Measurements from ENCODE around the gene PTN. TPM values are rescaled to one million over a fixed set of nuclear protein-coding genes. Genes with fewer than 3 reads are reported as not detected.
"Not testable (repeated sequence)": the region's sequence is repeated elsewhere in the genome, so short reads cannot be mapped to it uniquely, and the experiment has no call there.

PTN gene
- total RNA-seq, 1 donor from 2014 or later, result not detected

DNA sequence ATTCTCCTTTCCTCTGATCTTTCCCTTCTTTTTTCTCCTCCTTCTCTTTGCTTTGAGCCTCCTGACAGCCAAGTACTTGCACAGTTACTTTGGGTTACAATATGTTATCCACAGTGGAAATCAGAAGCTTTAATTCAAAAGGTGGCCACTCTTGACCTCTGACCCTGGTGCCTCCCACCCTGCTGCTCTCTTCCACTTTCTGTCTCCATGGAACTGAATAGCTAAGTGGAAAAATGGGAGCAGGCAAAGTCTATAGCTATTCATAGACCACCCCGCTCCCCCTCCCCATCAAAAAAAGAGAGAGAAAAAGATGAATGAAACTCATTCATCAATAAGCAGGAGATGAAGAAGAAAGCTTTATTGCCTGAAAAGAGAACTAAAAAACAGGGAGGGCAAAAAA, 39.4 kb downstream of the PTN start:
- no peaks in the 10 kb centered on the region for H3K4me1 Mint-ChIP-seq
- no peaks in the 10 kb centered on the region for H3K36me3 Mint-ChIP-seq (ENCODE audit: low read depth)
- intact Hi-C loops (cut with micrococcal nuclease), result no loop called here
- DNase-seq, result no peak
- no peaks in the 10 kb centered on the region for H3K27me3 Mint-ChIP-seq
- no peaks in the 10 kb centered on the region for H3K9me3 Mint-ChIP-seq
- H3K27ac Mint-ChIP-seq, result no peak overlapping the region
- no peak overlapping the region for H3K4me3 Mint-ChIP-seq

DNA sequence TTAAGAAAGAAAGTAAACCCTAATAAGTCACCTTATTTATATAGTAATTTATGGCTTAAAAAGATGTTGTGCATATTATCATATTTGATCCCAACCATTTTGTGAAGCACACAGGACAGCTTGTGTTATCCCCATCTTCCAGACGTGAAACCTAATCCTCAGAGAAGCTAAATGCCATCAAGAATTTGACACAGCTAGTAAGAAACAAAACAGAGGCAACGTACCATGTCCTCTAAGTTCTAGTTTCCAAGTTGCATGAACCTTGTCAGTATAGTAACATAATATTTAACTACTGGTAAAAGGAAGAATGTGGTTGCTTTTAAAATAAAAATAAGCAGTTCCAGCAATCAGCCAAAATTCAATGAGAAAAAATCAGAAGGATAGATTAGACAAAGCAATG, 41.5 kb downstream of the PTN start:
- H3K27me3 Mint-ChIP-seq, result no peaks in the 10 kb centered on the region
- H3K9me3 Mint-ChIP-seq, result no peaks in the 10 kb centered on the region
- no peaks in the 10 kb centered on the region for H3K4me1 Mint-ChIP-seq
- intact Hi-C loops (cut with micrococcal nuclease), result no loop called here
- H3K27ac Mint-ChIP-seq, result no peak overlapping the region
- no peak for DNase-seq
- no peaks in the 10 kb centered on the region for H3K36me3 Mint-ChIP-seq (ENCODE audit: low read depth)
- H3K4me3 Mint-ChIP-seq, result no peak overlapping the region

DNA sequence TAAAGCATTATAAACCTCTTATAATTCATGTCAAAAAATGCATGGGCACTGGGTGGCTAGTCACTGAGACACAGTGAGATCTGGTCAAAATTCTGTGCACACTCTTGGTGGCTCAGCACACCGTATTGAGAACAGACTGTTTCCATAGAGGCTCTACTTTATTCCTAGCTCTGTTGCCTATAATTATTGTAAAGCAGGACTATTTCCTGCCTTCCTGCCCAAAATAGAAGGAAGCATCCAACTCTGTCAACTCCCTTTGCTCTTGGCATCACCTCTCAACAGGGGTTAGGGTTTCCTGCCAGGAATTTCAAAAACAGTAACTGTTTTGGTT, 45.1 kb downstream of the PTN start:
- Mint-ChIP-seq H3K9me3 (no peaks in the 10 kb centered on the region), H3K27me3 (no peaks in the 10 kb centered on the region), H3K36me3 (ENCODE audit: low read depth) (no peaks in the 10 kb centered on the region), H3K4me3 (no peak overlapping the region), H3K27ac (no peak overlapping the region), H3K4me1 (no peaks in the 10 kb centered on the region)
- no peak for DNase-seq
- intact Hi-C loops (cut with micrococcal nuclease), result no loop called here

DNA sequence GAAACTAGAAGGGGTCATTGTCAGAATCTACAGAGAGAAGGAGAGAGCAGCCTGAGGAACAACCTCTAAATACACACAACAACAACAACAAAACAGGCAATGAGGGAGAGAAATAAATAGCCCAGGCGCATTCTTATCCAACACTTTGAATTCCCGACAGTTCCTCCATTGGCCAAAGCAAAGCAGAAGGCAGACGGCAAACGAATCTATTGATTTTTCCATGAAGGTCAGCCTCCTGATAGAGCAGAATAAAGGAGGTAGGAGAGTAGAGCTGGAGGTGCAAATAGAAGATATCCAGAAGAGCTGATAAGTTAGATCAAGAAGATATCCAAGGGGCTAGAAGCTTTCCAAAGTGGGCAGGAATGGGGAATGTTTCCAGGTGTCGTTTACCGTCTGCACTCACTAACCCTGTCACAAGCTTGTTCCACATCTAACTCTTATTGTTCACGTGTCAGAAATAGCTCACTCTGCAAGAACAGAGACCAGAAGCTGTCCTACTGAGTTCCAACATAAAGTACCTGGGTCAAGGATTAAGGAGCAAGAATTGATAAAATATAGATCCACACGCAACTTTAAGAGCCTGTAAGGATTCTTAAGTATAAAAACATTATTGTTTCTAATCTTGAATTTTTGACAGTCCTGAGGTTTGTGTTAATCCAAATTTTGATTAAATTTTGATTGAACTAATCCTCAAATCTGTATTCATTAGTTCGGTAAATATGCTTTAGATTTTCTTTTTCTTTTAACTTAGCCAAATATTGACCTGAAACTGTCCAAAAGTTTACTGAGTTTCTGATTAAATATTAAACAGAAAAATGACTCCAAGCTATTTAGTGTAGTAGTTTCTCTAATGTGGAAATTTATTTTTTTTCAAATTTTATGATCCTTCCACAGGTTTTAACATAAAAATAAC, 45.7 kb downstream of the PTN start:
- no peaks in the 10 kb centered on the region for H3K36me3 Mint-ChIP-seq (ENCODE audit: low read depth)
- no peaks in the 10 kb centered on the region for H3K4me1 Mint-ChIP-seq
- peaks cover 3% of the 10 kb centered on the region for H3K9me3 Mint-ChIP-seq
- H3K27me3 Mint-ChIP-seq, result no peaks in the 10 kb centered on the region
- intact Hi-C loops (cut with micrococcal nuclease), result no loop called here
- no peak for DNase-seq
- no peak overlapping the region for H3K27ac Mint-ChIP-seq
- no peak overlapping the region for H3K4me3 Mint-ChIP-seq

DNA sequence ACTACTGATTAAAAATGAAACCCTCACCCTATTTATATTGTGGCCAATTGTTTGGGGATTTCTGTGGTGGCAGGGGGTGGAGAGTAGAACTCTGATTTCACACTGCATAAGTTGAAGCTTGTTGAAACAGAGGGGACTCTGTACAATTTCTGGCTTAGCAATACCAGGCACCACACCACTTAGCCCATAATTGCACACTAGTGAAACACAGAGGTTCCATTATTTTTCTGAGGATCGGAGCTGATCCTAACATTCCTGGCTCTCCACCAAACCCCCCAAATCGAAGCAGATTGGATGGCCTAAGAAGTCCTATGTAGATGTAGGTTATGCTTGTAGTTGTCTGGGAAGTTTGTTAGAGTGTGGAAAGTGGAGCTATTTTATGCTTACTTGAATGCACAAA, 47.0 kb downstream of the PTN start:
- DNase-seq, result no peak
- H3K9me3 Mint-ChIP-seq, result peaks cover 3% of the 10 kb centered on the region
- no peak overlapping the region for H3K4me3 Mint-ChIP-seq
- H3K4me1 Mint-ChIP-seq, result no peaks in the 10 kb centered on the region
- H3K36me3 Mint-ChIP-seq (ENCODE audit: low read depth), result no peaks in the 10 kb centered on the region
- intact Hi-C loops (cut with micrococcal nuclease), result no loop called here
- no peaks in the 10 kb centered on the region for H3K27me3 Mint-ChIP-seq
- H3K27ac Mint-ChIP-seq, result no peak overlapping the region

DNA sequence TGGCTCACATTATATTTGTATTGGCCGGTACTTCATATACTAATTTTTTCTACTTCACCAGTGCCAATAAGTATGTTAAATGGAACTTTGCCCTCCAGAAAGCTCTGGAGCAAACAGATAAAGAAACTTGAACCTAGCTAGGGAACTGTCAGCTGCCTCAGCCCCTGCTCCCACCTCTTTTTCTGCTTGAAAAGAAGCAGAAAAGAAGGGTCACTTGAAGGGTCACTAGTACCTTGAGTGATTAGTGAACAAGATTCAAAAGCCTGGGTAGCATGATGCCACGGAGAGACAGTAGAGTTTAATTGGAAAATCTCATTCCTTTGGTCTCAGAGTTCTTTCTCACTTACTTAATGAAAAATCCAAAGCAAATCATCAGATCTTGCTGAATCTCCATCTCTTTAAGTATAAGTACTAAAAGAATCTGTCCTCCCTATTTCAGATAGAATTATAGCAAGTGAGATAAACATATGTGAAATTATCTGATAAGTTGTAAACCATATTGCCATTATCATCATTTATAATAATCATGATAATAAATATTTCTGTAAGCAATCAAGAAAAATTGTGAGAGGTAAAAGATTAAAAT, 47.7 kb downstream of the PTN start:
- DNase-seq, result no peak
- H3K36me3 Mint-ChIP-seq (ENCODE audit: low read depth), result no peaks in the 10 kb centered on the region
- no peak overlapping the region for H3K27ac Mint-ChIP-seq
- intact Hi-C loops (cut with micrococcal nuclease), result no loop called here
- peaks cover 3% of the 10 kb centered on the region for H3K9me3 Mint-ChIP-seq
- no peak overlapping the region for H3K4me3 Mint-ChIP-seq
- no peaks in the 10 kb centered on the region for H3K27me3 Mint-ChIP-seq
- no peaks in the 10 kb centered on the region for H3K4me1 Mint-ChIP-seq

DNA sequence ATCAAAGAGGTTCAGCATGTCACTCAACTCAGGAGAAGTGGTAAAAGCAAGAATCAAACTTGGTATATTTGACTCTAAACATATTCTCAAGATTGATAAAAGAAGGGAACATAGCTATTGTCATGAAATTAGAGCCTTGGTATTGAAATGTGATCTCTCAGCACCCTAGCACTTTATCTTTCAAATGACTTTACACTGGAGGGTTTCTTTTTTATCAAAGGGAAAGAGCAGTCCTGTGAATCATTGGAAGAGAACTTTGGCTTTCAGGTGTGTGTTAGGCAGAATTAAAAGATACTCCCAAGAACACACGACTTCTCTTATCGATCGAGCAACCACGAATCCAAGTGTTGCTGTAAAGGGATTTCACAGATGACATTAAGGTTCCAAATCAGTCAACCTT, 54.4 kb downstream of the PTN start:
- intact Hi-C loops (cut with micrococcal nuclease), result no loop called here
- DNase-seq, result no peak
- no peak overlapping the region for H3K27ac Mint-ChIP-seq
- H3K9me3 Mint-ChIP-seq, result peaks cover 3% of the 10 kb centered on the region
- H3K4me1 Mint-ChIP-seq, result no peaks in the 10 kb centered on the region
- no peaks in the 10 kb centered on the region for H3K27me3 Mint-ChIP-seq
- H3K4me3 Mint-ChIP-seq, result no peak overlapping the region
- no peaks in the 10 kb centered on the region for H3K36me3 Mint-ChIP-seq (ENCODE audit: low read depth)

DNA sequence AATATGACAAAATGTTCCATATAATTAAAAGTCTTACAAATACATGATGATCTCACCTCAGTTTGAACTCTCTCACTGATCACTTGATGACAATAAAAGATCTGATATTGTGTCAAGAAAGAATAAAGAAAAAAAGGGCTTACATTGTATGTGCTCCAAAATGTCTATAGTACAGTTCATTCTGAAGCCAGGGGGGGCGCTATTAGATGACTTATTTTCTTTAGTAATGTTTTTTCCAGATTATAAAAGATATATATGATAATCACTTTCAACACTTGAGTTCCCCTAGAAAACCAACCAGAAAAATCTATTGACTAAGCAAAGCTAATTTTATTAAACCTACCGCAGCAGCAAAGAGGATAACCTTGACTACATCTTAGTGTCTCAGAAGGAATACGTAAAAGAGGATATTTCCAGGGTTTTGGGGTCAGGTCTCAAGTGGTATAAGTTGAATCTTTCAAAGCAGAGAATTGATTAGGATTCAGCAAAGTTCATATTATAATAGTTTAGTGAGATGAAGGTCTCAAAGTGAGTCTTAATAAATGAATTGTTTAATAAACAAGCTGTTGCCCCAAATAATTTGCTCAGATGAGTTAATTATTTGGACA, 55.8 kb downstream of the PTN start:
- Mint-ChIP-seq H3K9me3 (no peaks in the 10 kb centered on the region), H3K4me1 (no peaks in the 10 kb centered on the region)
- DNase-seq, result no peak

DNA sequence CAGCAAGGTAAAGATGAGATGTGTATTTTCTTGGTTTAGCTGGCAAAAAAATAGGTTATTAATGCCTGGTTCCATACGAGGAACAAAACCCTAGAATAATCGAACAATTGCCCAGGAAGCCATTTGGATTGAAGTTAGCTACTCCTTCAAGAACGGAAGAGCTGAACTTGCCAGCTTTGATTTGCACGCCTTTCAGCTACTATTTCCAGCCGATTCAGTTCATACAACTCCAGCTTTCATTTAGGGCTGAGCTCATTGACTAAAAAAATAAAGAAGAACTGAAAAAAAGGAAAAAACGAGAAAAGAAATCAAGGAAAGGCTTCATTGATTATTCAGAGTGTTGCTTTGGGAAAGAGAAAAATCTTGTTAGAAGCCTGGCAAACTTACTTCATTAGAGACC, 60.4 kb downstream of the PTN start:
- Mint-ChIP-seq H3K4me3 (no peak overlapping the region), H3K27me3 (no peaks in the 10 kb centered on the region), H3K36me3 (ENCODE audit: low read depth) (no peaks in the 10 kb centered on the region), H3K9me3 (no peaks in the 10 kb centered on the region), H3K4me1 (no peaks in the 10 kb centered on the region), H3K27ac (no peak overlapping the region)
- intact Hi-C loops (cut with micrococcal nuclease), result no loop called here
- DNase-seq, result no peak

More for the DNA sequence above, 55.8 kb downstream of the PTN start:
- no peak overlapping the region for H3K4me3 Mint-ChIP-seq
- H3K27me3 Mint-ChIP-seq, result no peaks in the 10 kb centered on the region
- no peak overlapping the region for H3K27ac Mint-ChIP-seq
- intact Hi-C loops (cut with micrococcal nuclease), result no loop called here
- H3K36me3 Mint-ChIP-seq (ENCODE audit: low read depth), result no peaks in the 10 kb centered on the region

DNA sequence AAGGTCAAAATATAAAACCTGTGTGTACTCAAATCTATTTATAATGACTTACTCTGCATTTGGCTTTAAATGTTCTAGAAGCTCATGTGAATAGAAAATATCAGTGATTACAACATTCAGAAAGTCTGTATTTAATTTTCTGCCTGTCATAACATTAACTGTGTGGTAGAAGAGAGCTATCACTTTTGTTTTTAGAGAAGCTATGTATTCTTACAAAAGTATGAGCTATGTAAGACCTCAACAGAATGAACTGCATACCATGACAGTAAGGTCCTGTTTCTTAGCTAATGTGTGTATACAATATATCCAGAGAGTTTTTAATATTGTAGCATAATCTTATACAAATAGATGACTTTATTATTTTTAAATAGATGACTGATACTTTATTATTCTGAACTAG, 61.5 kb downstream of the PTN start:
- Mint-ChIP-seq H3K27me3 (no peaks in the 10 kb centered on the region), H3K36me3 (ENCODE audit: low read depth) (no peaks in the 10 kb centered on the region), H3K4me3 (no peak overlapping the region), H3K9me3 (no peaks in the 10 kb centered on the region), H3K27ac (no peak overlapping the region), H3K4me1 (no peaks in the 10 kb centered on the region)
- DNase-seq, result no peak
- intact Hi-C loops (cut with micrococcal nuclease), result no loop called here

DNA sequence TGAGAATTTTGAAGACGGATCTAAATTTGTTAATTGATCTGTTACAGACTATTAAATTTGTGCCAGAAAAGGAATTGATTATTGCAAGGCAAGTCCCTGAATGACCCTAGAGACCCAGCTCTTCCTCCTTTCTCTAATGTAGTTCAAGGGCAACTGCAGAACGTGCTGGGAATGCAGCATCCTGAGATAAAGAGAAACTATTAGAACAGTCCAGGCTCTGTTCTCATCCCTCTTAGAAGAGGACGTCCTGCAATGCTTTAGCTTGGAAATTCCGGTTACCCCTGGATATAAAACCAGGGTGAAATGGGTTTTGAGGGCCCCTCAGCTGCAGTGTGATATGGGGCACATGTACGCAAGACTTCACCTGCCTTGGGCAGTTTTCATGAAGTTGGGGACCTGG, 67.3 kb downstream of the PTN start:
- intact Hi-C loops (cut with micrococcal nuclease), result no loop called here
- DNase-seq, result no peak
- no peak overlapping the region for H3K27ac Mint-ChIP-seq
- H3K9me3 Mint-ChIP-seq, result no peaks in the 10 kb centered on the region
- no peaks in the 10 kb centered on the region for H3K36me3 Mint-ChIP-seq (ENCODE audit: low read depth)
- no peaks in the 10 kb centered on the region for H3K27me3 Mint-ChIP-seq
- H3K4me3 Mint-ChIP-seq, result no peak overlapping the region
- H3K4me1 Mint-ChIP-seq, result no peaks in the 10 kb centered on the region

DNA sequence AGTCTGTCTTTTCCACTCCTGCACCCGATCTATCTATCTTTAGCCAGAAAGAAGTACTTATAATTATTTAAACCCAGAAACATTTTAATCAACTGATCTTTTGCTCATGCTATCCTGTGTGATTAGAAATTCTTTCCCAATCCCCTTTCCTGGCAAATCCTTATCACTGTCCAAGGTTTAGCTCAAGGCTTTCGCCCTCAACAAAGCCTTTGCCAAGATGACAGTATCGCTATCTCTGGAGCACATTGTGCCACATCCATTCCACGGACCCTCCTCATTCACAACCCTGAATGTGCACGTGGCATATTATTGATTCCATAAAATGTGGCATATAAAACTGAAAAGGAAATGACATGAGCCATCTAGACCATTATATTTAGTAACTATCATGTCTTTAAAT, 71.3 kb downstream of the PTN start:
- Mint-ChIP-seq H3K9me3 (no peaks in the 10 kb centered on the region), H3K4me1 (no peaks in the 10 kb centered on the region), H3K4me3 (no peak overlapping the region)

DNA sequence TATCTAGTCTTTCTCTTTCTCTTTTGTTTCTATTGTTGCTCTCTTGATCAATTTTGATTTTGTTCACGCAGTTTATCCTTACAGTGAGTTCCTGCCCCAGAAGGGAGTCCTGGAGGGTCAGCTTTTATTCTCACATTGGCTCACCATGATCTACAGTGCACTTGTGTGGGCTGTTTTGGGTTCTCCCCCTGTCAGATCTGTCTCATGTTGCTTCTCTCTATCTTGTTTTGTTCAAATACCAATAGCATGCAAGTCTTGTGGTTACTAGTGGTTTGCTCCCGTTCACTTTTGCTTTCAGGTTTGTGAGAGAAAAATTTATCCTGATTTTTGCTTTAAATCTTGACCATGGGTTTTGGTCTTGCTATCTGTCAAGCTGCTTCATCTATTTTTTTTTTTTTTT, 74.3 kb downstream of the PTN start:
- Mint-ChIP-seq H3K27me3 (no peaks in the 10 kb centered on the region), H3K4me3 (no peak overlapping the region), H3K36me3 (ENCODE audit: low read depth) (no peaks in the 10 kb centered on the region), H3K27ac (no peak overlapping the region), H3K4me1 (no peaks in the 10 kb centered on the region), H3K9me3 (no peaks in the 10 kb centered on the region)
- DNase-seq, result no peak
- intact Hi-C loops (cut with micrococcal nuclease), result no loop called here

More for the DNA sequence above, 71.3 kb downstream of the PTN start:
- no peaks in the 10 kb centered on the region for H3K36me3 Mint-ChIP-seq (ENCODE audit: low read depth)
- no peak for DNase-seq
- no peaks in the 10 kb centered on the region for H3K27me3 Mint-ChIP-seq
- no peak overlapping the region for H3K27ac Mint-ChIP-seq
- intact Hi-C loops (cut with micrococcal nuclease), result no loop called here

DNA sequence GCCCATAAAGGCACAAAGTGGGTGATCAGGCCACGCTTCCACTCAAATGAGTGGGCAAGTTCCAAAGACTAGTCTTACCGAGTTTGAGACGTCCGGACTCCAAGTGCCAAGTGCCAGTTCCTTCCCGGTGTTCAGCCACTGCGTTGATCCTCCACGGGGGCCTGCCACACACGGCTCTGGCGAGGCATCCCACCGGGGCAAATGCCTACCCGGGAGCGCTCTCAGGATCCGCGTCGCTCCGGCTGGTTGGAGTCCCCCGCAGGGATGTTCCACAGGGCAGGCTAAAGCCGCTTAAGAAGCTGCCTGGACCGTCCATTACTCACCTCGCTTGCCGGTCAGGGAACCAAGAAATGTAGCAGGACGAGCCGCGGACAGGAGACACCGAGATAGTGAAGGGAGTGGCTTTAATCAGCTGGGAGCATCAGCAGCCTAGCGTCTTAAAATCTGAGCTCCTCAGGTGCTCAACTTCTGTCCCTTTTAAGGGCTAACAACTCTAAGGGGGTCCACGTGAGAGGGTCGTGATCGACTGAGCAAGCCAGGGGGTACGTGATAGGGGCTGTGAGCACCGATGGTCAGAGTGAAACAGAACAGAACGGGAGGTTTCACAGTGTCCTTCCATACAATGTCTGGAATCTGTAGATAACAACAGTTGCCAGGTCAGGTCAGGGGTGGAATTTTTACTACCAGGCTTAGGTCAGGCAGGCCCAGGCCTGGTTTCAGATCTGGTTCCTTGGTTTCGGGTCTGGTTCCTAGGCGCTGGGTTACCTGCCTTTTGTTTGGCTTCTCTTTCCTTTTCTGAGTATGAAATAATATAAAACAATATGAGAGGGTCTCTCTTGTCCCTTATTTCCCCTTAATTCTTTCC, 75.3 kb downstream of the PTN start:
- H3K27ac Mint-ChIP-seq; H3K9me3 Mint-ChIP-seq; H3K27me3 Mint-ChIP-seq; intact Hi-C loops (cut with micrococcal nuclease); DNase-seq; H3K36me3 Mint-ChIP-seq (ENCODE audit: low read depth); H3K4me1 Mint-ChIP-seq; H3K4me3 Mint-ChIP-seq: not testable (repeated sequence)

Measured in activated CD4-positive, alpha-beta T cell treated with anti-CD3 and anti-CD28 coated beads, Interleukin-2, amount 10 ng/mL, durations not matched to agents 24 days and 14 days (primary cell).